WI38 (cell line): ENCODE data around the gene CFAP43.
"Not testable (repeated sequence)": the region's sequence is repeated elsewhere in the genome, so short reads cannot be mapped to it uniquely, and the experiment has no call there.

ENCODE experiments used
- H3K4me3 ChIP-seq: 2 replicates; pipeline ENCODE4 v1.5.1; 2011; ENCODE audit warnings: low read depth, mild to moderate bottlenecking, control low read depth, low read length
- CTCF ChIP-seq: IDR thresholded peaks from 2 replicates; pipeline ENCODE4 v1.5.1; 2012; ENCODE audit warnings: low read depth, mild to moderate bottlenecking, control low read depth, low read length

The CFAP43 gene

GRCh38 chr10:104250371-104250770, 18.2 kb upstream of the CFAP43 start:
- TF ChIP-seq CTCF: no peak
- no peak overlapping the region for H3K4me3 ChIP-seq

- H3K4me3 ChIP-seq: not testable (repeated sequence)
These were observed 16.8 kb upstream of the CFAP43 start for GRCh38 chr10:104248931-104249330.

- TF ChIP-seq CTCF: no peak
- no peak overlapping the region for H3K4me3 ChIP-seq
These were observed 15.5 kb upstream of the CFAP43 start for GRCh38 chr10:104247513-104248146.

- no peak overlapping the region for H3K4me3 ChIP-seq
- no peak for TF ChIP-seq CTCF
These were observed 14.8 kb upstream of the CFAP43 start for GRCh38 chr10:104246976-104247375.

GRCh38 chr10:104245066-104245632, 13.0 kb upstream of the CFAP43 start:
- no peak overlapping the region for H3K4me3 ChIP-seq
- no peak for TF ChIP-seq CTCF

GRCh38 chr10:104243512-104243911, 11.3 kb upstream of the CFAP43 start:
- H3K4me3 ChIP-seq: no peak overlapping the region
- TF ChIP-seq CTCF: no peak

- not testable (repeated sequence) for H3K4me3 ChIP-seq
These were observed 10.8 kb upstream of the CFAP43 start for GRCh38 chr10:104243009-104243408.

GRCh38 chr10:104242545-104242944, 10.4 kb upstream of the CFAP43 start:
- no peak for TF ChIP-seq CTCF

More at GRCh38 chr10:104242545-104242944, 10.4 kb upstream of the CFAP43 start:
- no peak overlapping the region for H3K4me3 ChIP-seq
